ENCODE data around the gene DCDC1. TPM values are rescaled to one million over a fixed set of nuclear protein-coding genes. Genes with fewer than 3 reads are reported as not detected.
A peak's percentile ranks its signal among the peaks of the same experiment; 100 is the strongest.

Gene DCDC1
- total RNA-seq, 1 experiment from 2014 or later = 1.5 TPM

GRCh38 chr11:31369348-31370329 lies at the start of gene DCDC1, which contains the start of gene DNAJC24 (continued):
- TF ChIP-seq REST (IDR thresholded peaks at IDR 0.05; ENCODE audit: low read depth) (no peak), ZNF274 (IDR thresholded peaks at IDR 0.05; ENCODE audit: low read depth, low read length) (no peak), CEBPB (IDR thresholded peaks at IDR 0.05; ENCODE audit: low read depth) (no peak), CTCF (IDR thresholded peaks at IDR 0.05 in 2 of 3, conservative IDR thresholded peaks at IDR 0.05 in 1 of 3; ENCODE audit: borderline replicate concordance in 1 of 3, insufficient read depth in 1 of 3, low read depth in 2 of 3, low read length in 2 of 3) (no peak), SP1 (IDR thresholded peaks at IDR 0.05; ENCODE audit: low read depth) (peak; percentile 57)

- intact Hi-C loops (cut with micrococcal nuclease) = loop anchor here (10.0 kb wide), 1 partner anchor 56 kb away; no protein-coding TSS in a partner anchor
- ChIA-PET CTCF (no interaction called here), POLR2A (no interaction called here), RAD21 (ENCODE audit: low non-redundant PET in 1 of 2, low total read pairs in 2 of 2, uncharacterized antibody in 2 of 2, unreplicated experiment in 2 of 2) (no interaction called here)
- H2AFZ ChIP-seq (ENCODE audit: low read depth, low read length, poor library complexity, severe bottlenecking) = no peak overlapping the region
- H3K36me3 ChIP-seq (ENCODE audit: control insufficient read depth in 1 of 2, insufficient read depth in 2 of 2, low read length in 2 of 2) = no peaks in the 10 kb centered on the region
- no peak overlapping the region for H3K9ac ChIP-seq (ENCODE audit: low read length)
- no peaks in the 10 kb centered on the region for H3K4me1 ChIP-seq (ENCODE audit: control insufficient read depth in 1 of 2, insufficient read depth in 2 of 2, low read length in 2 of 2)
- H3K4me3 ChIP-seq (replicated peaks in 1 of 2; ENCODE audit: low read depth in 1 of 2, low read length in 2 of 2) = no peak overlapping the region
- DNase-seq (ENCODE audit: low read depth, low spot score) (no peak), ATAC-seq (no peak)
- H3K27me3 ChIP-seq (ENCODE audit: insufficient read depth, low read length) = no peaks in the 10 kb centered on the region
- H3K9me3 ChIP-seq (ENCODE audit: control insufficient read depth in 1 of 2, insufficient read depth in 1 of 2, low read depth in 1 of 2, low read length in 2 of 2) = no peaks in the 10 kb centered on the region
- no peak overlapping the region for H3K4me2 ChIP-seq (ENCODE audit: low read length)
- no peak overlapping the region for H3K27ac ChIP-seq (ENCODE audit: low read depth, low read length)
- H4K20me1 ChIP-seq (ENCODE audit: insufficient read depth) = no peaks in the 10 kb centered on the region
- no peaks in the 10 kb centered on the region for H3K9me2 ChIP-seq (ENCODE audit: insufficient read depth)
- BruUV-seq (replicated peaks) = no TSS peak
- no peaks in the 10 kb centered on the region for H3K79me2 ChIP-seq (ENCODE audit: insufficient read depth, low read length)
- no peak for TF ChIP-seq FOSL1 (IDR thresholded peaks at IDR 0.05; ENCODE audit: low read depth)
- no peak for TF ChIP-seq MAX (IDR thresholded peaks at IDR 0.05)
- TF ChIP-seq ZFX (IDR thresholded peaks at IDR 0.05) = no peak
- TF ChIP-seq SRF (IDR thresholded peaks at IDR 0.05; ENCODE audit: low read depth) = no peak
- no peak for TF ChIP-seq CEBPB (IDR thresholded peaks at IDR 0.05; ENCODE audit: low read depth)
- no peak for TF ChIP-seq RAD21 (IDR thresholded peaks at IDR 0.05; ENCODE audit: low read depth)
- TF ChIP-seq ATF3 (IDR thresholded peaks at IDR 0.05) = no peak
- no peak for TF ChIP-seq TCF7L2 (IDR thresholded peaks at IDR 0.05; ENCODE audit: borderline replicate concordance, extremely low read depth, insufficient read depth, insufficient read length)
- TF ChIP-seq ZNF274 (IDR thresholded peaks at IDR 0.05; ENCODE audit: low read depth, low read length) = no peak
- no peak for TF ChIP-seq CTCF (IDR thresholded peaks at IDR 0.05 in 2 of 3, conservative IDR thresholded peaks at IDR 0.05 in 1 of 3; ENCODE audit: borderline replicate concordance in 1 of 3, insufficient read depth in 1 of 3, low read depth in 2 of 3, low read length in 2 of 3)
Measured at GRCh38 chr11:31419138-31419537, 49.6 kb upstream of the DCDC1 start.

Measured in HCT116 (cell line).